HepG2 (cell line): ENCODE data around the gene PRKAB1. TPM values are rescaled to one million over a fixed set of nuclear protein-coding genes. Genes with fewer than 3 reads are reported as not detected.

ENCODE experiments used
- BHLHE40 ChIP-seq: IDR thresholded peaks from 2 replicates; pipeline ENCODE4 v1.6.1; 2011; ENCODE audit warnings: low read length, improper control_type of control experiment
- CENPT ChIP-seq: sonication (generic); formaldehyde crosslinking; IDR thresholded peaks from 2 replicates; pipeline ENCODE4 v1.8.0; 2022; ENCODE audit warnings: low read depth, mild to moderate bottlenecking, moderate library complexity, missing genetic modification reagents
- ELF1 ChIP-seq: sonication (generic); formaldehyde crosslinking; IDR thresholded peaks from 2 replicates; pipeline ENCODE4 v1.4.0; 2020; ENCODE audit warnings: missing genetic modification reagents
- HIVEP1 ChIP-seq: sonication (generic); formaldehyde crosslinking; IDR thresholded peaks from 2 replicates; pipeline ENCODE4 v1.4.0; 2020; ENCODE audit warnings: mild to moderate bottlenecking, missing genetic modification reagents
- HMG20A ChIP-seq: IDR thresholded peaks from 2 replicates; pipeline ENCODE4 v1.6.1; 2016; ENCODE audit warnings: borderline replicate concordance
- SP1 ChIP-seq, 2 experiments: fragments of 450-650 bp in 1 of 2; sonication (generic) in 1 of 2; formaldehyde crosslinking in 1 of 2; IDR thresholded peaks; 2 replicates each; pipeline versions ENCODE4 v1.4.0 to v1.6.1; 2016 to 2020; ENCODE audit warnings: missing genetic modification reagents in 1 of 2
- XRCC5 ChIP-seq: fragments of 200-400 bp; formaldehyde crosslinking; optimal IDR thresholded peaks from 2 replicates; pipeline ENCODE3; 2017; ENCODE audit warnings: mild to moderate bottlenecking, low read length
- ZMYM2 ChIP-seq: sonication (generic); formaldehyde crosslinking; IDR thresholded peaks from 2 replicates; pipeline ENCODE4 v1.8.0; 2022; ENCODE audit warnings: mild to moderate bottlenecking, missing genetic modification reagents
- ZNF207 ChIP-seq: fragments of 450-650 bp; IDR thresholded peaks from 2 replicates; pipeline ENCODE4 v1.6.1; 2016; ENCODE audit warnings: antibody characterized with exemption, borderline replicate concordance
- ZNF547 ChIP-seq: sonication (generic); formaldehyde crosslinking; IDR thresholded peaks from 2 replicates; pipeline ENCODE4 v1.5.1; 2020; ENCODE audit warnings: mild to moderate bottlenecking, missing genetic modification reagents
- ZNF781 ChIP-seq: sonication (generic); formaldehyde crosslinking; IDR thresholded peaks from 2 replicates; pipeline ENCODE4 v1.5.1; 2020; ENCODE audit warnings: borderline replicate concordance, mild to moderate bottlenecking, missing genetic modification reagents; ENCODE audit errors: not compliant biosample characterization
- ZNF790 ChIP-seq: sonication (generic); formaldehyde crosslinking; IDR thresholded peaks from 2 replicates; pipeline ENCODE4 v1.8.0; 2022; ENCODE audit warnings: missing genetic modification reagents, mild to moderate bottlenecking, borderline replicate concordance
- polyA plus RNA-seq, 8 experiments: library from polyadenylated mRNA; depleted of rRNA in 3 of 8; stranded (reverse) in 7 of 8; unstranded in 1 of 8; fragments of >200 nt; fragmentation: Illumina TruSeq in 4 of 8; extraction: Trizol in 4 of 8; gene quantifications; 2 replicates each; pipeline versions ENCODE4 v1.2.1 to v1.2.3, GENCODE V29; 2011 to 2016; ENCODE audit warnings: low read depth in 4 of 8, missing spikeins in 1 of 8, mixed read lengths in 1 of 8; ENCODE audit not compliant: insufficient read depth in 1 of 8
- total RNA-seq, 5 experiments: library from RNA; depleted of rRNA; stranded (reverse); fragments of >200 nt; fragmentation: Illumina TruSeq; extraction: Trizol; gene quantifications; 2 replicates each; pipeline ENCODE4 v1.2.3, GENCODE V29; 2016; ENCODE audit warnings: low read depth in 1 of 5
- TF ChIP-seq, protein P1 (sequence below): sonication (generic); formaldehyde crosslinking; IDR thresholded peaks from 2 replicates; pipeline ENCODE4 v1.5.1; 2020; ENCODE audit warnings: mild to moderate bottlenecking, missing genetic modification reagents, moderate library complexity
- TF ChIP-seq, protein P2 (sequence below): IDR thresholded peaks from 2 replicates; pipeline ENCODE4 v1.6.1; 2018; ENCODE audit warnings: missing genetic modification reagents, mild to moderate bottlenecking, missing compliant biosample characterization
- TF ChIP-seq, protein P3 (sequence below): sonication (generic); formaldehyde crosslinking; IDR thresholded peaks from 2 replicates; pipeline ENCODE4 v1.5.1; 2020; ENCODE audit warnings: missing genetic modification reagents, mild to moderate bottlenecking, borderline replicate concordance
- TF ChIP-seq, protein P4 (sequence below), 2 experiments: sonication (generic) in 1 of 2; formaldehyde crosslinking in 1 of 2; IDR thresholded peaks; 2 replicates each; pipeline versions ENCODE4 v1.4.0 to v1.6.1; 2018 to 2020; ENCODE audit warnings: missing genetic modification reagents in 2 of 2, borderline replicate concordance in 1 of 2, low read depth in 1 of 2, mild to moderate bottlenecking in 1 of 2, missing biosample characterization in 1 of 2
- TF ChIP-seq, protein P5 (sequence below): sonication (generic); formaldehyde crosslinking; IDR thresholded peaks from 2 replicates; pipeline ENCODE4 v1.4.0; 2020; ENCODE audit warnings: low read depth, mild to moderate bottlenecking, missing genetic modification reagents

Gene PRKAB1
- total and polyA plus RNA-seq, 2 of the 13 experiments (the other 11 are each of a cell fraction or from before 2014, with no cell fraction given), result 28.4 to 35.5 TPM

DNA sequence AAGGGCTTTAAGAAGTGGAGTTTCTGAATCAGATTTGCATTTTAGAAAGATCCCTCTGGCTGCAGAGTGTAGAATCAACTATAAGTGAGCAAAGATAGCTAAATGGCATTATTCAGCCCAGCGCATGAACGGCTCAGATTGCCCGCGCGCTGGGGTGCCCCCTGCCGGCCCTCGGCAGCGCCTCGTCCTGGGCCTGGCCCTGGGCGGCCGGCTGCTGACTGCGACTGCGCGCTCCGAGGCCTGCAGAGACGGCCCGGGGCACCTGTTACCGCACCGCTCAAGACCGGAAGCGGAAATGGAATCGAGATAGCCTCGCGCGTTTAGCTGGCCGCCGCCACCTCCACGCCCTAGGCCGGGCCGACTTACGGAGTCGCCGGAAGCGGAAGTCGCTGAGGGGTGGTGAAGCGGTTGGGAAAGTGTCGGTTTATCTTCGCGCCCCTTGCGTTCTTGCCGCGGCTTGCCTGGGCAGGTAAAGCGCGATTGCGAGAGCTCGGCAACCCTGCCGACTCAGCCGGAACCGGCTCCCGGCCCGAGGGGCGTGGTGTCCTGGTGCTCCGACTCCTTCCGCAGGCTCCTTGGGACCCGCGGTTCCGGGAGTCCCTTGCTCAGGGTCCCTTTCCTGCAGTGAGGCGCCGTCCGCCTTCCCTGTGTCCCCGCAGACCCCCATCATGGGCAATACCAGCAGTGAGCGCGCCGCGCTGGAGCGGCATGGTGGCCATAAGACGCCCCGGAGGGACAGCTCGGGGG lies at the start of gene PRKAB1 (continued):
- TF ChIP-seq, protein P1, sequence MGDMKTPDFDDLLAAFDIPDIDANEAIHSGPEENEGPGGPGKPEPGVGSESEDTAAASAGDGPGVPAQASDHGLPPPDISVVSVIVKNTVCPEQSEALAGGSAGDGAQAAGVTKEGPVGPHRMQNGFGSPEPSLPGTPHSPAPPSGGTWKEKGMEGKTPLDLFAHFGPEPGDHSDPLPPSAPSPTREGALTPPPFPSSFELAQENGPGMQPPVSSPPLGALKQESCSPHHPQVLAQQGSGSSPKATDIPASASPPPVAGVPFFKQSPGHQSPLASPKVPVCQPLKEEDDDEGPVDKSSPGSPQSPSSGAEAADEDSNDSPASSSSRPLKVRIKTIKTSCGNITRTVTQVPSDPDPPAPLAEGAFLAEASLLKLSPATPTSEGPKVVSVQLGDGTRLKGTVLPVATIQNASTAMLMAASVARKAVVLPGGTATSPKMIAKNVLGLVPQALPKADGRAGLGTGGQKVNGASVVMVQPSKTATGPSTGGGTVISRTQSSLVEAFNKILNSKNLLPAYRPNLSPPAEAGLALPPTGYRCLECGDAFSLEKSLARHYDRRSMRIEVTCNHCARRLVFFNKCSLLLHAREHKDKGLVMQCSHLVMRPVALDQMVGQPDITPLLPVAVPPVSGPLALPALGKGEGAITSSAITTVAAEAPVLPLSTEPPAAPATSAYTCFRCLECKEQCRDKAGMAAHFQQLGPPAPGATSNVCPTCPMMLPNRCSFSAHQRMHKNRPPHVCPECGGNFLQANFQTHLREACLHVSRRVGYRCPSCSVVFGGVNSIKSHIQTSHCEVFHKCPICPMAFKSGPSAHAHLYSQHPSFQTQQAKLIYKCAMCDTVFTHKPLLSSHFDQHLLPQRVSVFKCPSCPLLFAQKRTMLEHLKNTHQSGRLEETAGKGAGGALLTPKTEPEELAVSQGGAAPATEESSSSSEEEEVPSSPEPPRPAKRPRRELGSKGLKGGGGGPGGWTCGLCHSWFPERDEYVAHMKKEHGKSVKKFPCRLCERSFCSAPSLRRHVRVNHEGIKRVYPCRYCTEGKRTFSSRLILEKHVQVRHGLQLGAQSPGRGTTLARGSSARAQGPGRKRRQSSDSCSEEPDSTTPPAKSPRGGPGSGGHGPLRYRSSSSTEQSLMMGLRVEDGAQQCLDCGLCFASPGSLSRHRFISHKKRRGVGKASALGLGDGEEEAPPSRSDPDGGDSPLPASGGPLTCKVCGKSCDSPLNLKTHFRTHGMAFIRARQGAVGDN (CRISPR knock-in tag), result peak; percentile 98
- TF ChIP-seq CENPT (CRISPR knock-in tag) (no peak), ZNF547 (CRISPR knock-in tag) (peak; percentile 53; the same call in 1 of the 2 replicates), BHLHE40 (no peak), HIVEP1 (CRISPR knock-in tag) (peak; percentile 48; the same call in 1 of the 2 replicates), XRCC5 (peak; percentile 98), ZNF207 (no peak), ZNF781 (CRISPR knock-in tag) (no peak), HMG20A (CRISPR knock-in tag) (no peak), ZMYM2 (CRISPR knock-in tag) (no peak), SP1 (IDR thresholded peaks at IDR 0.05) (no peak), SP1 (CRISPR knock-in tag; IDR thresholded peaks at IDR 0.05) (peak; percentile 48; the same call in 1 of the 2 replicates), ZNF790 (CRISPR knock-in tag) (no peak), ELF1 (CRISPR knock-in tag) (peak; percentile 96)
- TF ChIP-seq, protein P2, sequence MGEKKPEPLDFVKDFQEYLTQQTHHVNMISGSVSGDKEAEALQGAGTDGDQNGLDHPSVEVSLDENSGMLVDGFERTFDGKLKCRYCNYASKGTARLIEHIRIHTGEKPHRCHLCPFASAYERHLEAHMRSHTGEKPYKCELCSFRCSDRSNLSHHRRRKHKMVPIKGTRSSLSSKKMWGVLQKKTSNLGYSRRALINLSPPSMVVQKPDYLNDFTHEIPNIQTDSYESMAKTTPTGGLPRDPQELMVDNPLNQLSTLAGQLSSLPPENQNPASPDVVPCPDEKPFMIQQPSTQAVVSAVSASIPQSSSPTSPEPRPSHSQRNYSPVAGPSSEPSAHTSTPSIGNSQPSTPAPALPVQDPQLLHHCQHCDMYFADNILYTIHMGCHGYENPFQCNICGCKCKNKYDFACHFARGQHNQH (CRISPR knock-in tag), result peak; percentile 61; the same call in 1 of the 2 replicates
- TF ChIP-seq, protein P3, sequence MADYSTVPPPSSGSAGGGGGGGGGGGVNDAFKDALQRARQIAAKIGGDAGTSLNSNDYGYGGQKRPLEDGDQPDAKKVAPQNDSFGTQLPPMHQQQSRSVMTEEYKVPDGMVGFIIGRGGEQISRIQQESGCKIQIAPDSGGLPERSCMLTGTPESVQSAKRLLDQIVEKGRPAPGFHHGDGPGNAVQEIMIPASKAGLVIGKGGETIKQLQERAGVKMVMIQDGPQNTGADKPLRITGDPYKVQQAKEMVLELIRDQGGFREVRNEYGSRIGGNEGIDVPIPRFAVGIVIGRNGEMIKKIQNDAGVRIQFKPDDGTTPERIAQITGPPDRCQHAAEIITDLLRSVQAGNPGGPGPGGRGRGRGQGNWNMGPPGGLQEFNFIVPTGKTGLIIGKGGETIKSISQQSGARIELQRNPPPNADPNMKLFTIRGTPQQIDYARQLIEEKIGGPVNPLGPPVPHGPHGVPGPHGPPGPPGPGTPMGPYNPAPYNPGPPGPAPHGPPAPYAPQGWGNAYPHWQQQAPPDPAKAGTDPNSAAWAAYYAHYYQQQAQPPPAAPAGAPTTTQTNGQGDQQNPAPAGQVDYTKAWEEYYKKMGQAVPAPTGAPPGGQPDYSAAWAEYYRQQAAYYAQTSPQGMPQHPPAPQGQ, result no peak
- TF ChIP-seq, protein P4, sequence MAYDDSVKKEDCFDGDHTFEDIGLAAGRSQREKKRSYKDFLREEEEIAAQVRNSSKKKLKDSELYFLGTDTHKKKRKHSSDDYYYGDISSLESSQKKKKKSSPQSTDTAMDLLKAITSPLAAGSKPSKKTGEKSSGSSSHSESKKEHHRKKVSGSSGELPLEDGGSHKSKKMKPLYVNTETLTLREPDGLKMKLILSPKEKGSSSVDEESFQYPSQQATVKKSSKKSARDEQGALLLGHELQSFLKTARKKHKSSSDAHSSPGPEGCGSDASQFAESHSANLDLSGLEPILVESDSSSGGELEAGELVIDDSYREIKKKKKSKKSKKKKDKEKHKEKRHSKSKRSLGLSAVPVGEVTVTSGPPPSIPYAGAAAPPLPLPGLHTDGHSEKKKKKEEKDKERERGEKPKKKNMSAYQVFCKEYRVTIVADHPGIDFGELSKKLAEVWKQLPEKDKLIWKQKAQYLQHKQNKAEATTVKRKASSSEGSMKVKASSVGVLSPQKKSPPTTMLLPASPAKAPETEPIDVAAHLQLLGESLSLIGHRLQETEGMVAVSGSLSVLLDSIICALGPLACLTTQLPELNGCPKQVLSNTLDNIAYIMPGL (CRISPR knock-in tag; IDR thresholded peaks at IDR 0.05; ENCODE audit: borderline replicate concordance in 1 of 2, low read depth in 1 of 2), result peak; percentile 63 to 81; a peak in 3 of 4 replicates
- TF ChIP-seq, protein P5, sequence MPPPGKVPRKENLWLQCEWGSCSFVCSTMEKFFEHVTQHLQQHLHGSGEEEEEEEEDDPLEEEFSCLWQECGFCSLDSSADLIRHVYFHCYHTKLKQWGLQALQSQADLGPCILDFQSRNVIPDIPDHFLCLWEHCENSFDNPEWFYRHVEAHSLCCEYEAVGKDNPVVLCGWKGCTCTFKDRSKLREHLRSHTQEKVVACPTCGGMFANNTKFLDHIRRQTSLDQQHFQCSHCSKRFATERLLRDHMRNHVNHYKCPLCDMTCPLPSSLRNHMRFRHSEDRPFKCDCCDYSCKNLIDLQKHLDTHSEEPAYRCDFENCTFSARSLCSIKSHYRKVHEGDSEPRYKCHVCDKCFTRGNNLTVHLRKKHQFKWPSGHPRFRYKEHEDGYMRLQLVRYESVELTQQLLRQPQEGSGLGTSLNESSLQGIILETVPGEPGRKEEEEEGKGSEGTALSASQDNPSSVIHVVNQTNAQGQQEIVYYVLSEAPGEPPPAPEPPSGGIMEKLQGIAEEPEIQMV (CRISPR knock-in tag), result peak; percentile 65
